GM10266 (cell line): ENCODE measurements around the gene DMRTB1.

Source experiments
- DNase-seq: peaks from one replicate; pipeline ENCODE4 v3.0.0; 2012; ENCODE audit errors: extremely low spot score
- CTCF ChIP-seq: IDR thresholded peaks from 2 replicates; pipeline ENCODE4 v1.5.1; 2012; ENCODE audit warnings: mild to moderate bottlenecking, low read depth; ENCODE audit not compliant: control insufficient read depth, insufficient read depth; ENCODE audit errors: missing control alignments

Gene DMRTB1

DNA sequence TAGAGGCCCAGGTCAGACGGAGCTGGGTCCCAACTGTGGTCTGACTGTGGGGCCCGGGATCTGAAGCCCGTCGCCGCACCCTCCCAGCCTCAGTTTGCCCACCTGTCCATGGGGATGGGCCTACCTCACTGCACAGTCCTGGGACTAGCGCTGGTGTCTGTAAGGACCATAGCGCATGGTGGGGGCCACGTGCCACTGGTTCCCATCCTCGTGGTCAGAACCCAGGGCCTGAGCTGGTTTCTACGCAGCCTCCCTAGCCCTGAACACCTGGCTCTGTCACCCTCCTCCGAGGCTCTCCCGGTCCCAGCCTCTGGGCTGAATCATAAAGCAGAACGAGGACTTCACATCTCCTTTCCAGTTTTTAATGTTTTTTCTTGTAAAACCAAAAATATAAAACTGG, 46.7 kb downstream of the DMRTB1 start:
- DNase-seq = no peak
- TF ChIP-seq CTCF = no peak

- TF ChIP-seq CTCF = no peak
Measured at GRCh38 chr1:53506355-53507050, 47.3 kb downstream of the DMRTB1 start.

GRCh38 chr1:53507116-53507820, 48.1 kb downstream of the DMRTB1 start:
- TF ChIP-seq CTCF = no peak
- DNase-seq = no peak

More at GRCh38 chr1:53506355-53507050, 47.3 kb downstream of the DMRTB1 start:
- no peak for DNase-seq

DNA sequence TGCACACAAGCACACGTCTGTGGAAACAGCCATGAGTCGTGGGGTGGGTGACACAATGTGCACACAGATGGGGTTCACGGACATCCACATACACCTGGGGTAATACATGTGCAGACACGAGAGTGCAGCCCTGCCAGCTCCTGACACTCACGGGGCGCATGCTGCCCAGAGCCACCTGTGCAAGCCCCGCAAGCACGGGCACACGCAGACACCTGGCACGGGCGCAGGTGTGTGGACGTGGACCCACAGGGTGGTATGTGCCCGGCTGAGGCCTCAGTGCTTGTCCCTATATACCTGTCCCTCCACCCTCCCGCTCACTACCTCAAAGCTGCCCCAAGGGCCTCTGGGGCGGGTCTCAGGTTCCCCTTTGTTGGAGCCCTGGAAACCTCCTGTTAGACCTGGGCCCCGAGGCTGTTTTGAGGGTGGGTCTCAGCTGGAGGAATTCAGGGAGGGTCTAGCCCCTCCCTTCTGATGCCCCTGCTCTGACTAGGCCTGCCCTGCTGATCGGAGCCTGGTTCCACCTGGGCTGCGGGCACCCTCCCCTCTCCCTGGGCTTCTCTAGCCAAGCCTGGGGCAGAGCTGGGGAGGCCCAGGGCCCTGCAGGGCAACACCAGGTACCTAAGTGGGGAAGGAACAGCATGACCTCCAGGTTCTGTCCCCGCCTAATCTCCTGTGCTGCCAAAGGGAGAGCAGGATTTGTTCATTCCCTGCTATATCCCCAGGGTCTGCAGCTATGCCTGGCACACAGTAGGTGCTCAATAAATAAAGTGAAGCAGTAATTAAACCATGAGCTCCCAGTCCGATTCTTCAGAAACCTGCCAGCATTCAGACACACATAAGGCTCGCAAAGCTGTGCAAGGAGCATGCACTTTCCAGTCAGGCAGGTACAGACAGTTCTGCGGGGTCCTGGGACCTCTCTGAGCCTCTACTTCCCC, 49.1 kb downstream of the DMRTB1 start:
- TF ChIP-seq CTCF = no peak
- no peak for DNase-seq

DNA sequence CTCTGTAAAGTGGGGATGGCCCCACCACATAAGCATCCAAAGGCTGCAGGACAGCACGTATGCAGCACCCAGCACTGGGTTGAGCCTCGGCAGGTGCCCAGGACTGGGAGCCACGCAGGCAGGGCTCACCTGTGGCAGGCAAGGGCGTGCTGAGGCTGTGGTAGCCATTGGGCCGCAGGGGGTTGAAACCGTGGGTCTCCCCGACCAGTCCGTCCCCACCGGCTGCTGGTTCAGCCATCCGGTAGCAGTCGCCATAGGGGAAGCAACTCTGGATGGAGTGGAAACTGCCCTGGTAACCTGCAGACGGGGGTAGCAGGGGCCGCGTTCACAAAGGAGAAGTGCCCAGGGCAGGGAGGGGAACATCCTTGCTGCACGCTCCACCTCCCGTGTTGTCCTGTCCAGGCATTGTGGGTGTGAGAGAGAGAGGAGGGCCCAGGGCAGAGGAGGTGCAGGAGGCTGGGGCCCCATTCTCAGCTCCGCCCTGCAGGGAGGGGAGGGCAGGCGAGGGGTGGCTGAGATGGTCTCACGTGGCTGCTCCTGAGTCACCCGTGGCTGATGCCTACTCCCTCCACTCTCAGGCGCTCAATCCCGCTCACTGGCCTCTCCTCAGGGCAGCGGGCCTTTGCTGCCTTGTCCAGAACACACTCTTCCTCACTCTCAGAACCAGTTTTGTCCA, 49.9 kb downstream of the DMRTB1 start:
- DNase-seq = no peak
- no peak for TF ChIP-seq CTCF

DNA sequence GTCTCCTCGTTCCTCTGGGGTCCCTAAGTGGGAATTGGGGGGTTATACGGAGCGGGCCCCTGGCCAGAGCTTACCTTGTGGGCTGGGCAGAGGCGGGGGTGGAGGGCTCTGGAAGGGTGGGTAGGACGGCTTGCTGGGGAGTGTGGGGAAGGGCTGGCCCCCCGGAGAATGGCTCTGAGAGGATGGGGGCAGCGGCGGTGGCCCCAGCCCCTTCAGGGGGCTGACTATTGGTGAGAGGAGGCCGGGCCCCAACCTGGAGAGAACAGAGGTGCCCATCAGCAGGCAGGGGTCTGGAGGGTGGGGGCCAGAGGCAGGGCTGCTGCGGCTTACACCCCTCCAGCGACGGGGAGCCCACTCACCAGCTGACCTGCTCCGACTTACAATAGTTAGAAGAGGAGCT, 50.6 kb downstream of the DMRTB1 start:
- no peak for DNase-seq
- TF ChIP-seq CTCF = no peak
